Ascending aorta (tissue), 2 donors: ENCODE data around the gene PPIF. TPM values are rescaled to one million over a fixed set of nuclear protein-coding genes. Genes with fewer than 3 reads are reported as not detected.
"Not testable (repeated sequence)": the region's sequence is repeated elsewhere in the genome, so short reads cannot be mapped to it uniquely, and the experiment has no call there.

Source experiments
- DNase-seq, 2 donors: peaks; one replicate each; pipeline ENCODE4 v3.0.0-alpha.2; 2019; ENCODE audit warnings: low spot score in 2 of 2
- H3K27ac ChIP-seq, 2 donors: fragments of 200-600 bp; sonication (generic); one replicate each; pipeline ENCODE4 v1.5.1; 2016 to 2017; ENCODE audit warnings: mild to moderate bottlenecking in 1 of 2
- H3K27me3 ChIP-seq: fragments of 200-600 bp; sonication (generic); one replicate; pipeline ENCODE4 v1.5.1; 2017
- H3K36me3 ChIP-seq, 2 donors: fragments of 200-600 bp; sonication (generic); one replicate each; pipeline ENCODE4 v1.5.1; 2016
- H3K4me1 ChIP-seq, 2 donors: fragments of 200-600 bp; sonication (generic); one replicate each; pipeline ENCODE4 v1.5.1; 2016 to 2017; ENCODE audit warnings: mild to moderate bottlenecking in 1 of 2
- H3K4me3 ChIP-seq, 2 donors: fragments of 200-600 bp; sonication (generic); one replicate each; pipeline ENCODE4 v1.5.1; 2016 to 2017; ENCODE audit warnings: mild to moderate bottlenecking in 1 of 2
- H3K9me3 ChIP-seq, 2 donors: fragments of 200-600 bp; sonication (generic); one replicate each; pipeline ENCODE4 v1.5.1; 2016
- CTCF ChIP-seq, 3 experiments: fragments of 200-600 bp in 2 of 3; fragments of 450-650 bp in 1 of 3; sonication (generic) in 2 of 3; IDR thresholded peaks; one replicate each; pipeline ENCODE4 v1.5.1; 2016 to 2019; ENCODE audit warnings: antibody characterized with exemption in 3 of 3, mild to moderate bottlenecking in 1 of 3, moderate library complexity in 1 of 3
- intact Hi-C: fragments of 100-400 bp; cut with DNase I; formaldehyde crosslinking; loops from one replicate; pipeline ENCODE4 v1.15.1; 2023
- total RNA-seq: library from RNA; depleted of rRNA; stranded (reverse); fragments of >200 nt; gene quantifications from one replicate; pipeline ENCODE4 v1.1.0, GENCODE V29; 2016

The PPIF gene
- total RNA-seq, 1 donor from 2014 or later = 172 TPM

- Histone ChIP-seq H3K27me3 (no peaks in the 10 kb centered on the region), H3K9me3 (no peaks in the 10 kb centered on the region), H3K36me3 (no peaks in the 10 kb centered on the region), H3K27ac (peak overlapping the region in 1 of 2 donors; percentile 35), H3K4me3 (no peak overlapping the region), H3K4me1 (peaks cover 0 to 5% of the 10 kb centered on the region in 2 donors)
- intact Hi-C loops = no loop called here
- no peak for TF ChIP-seq CTCF (IDR thresholded peaks at IDR 0.05)
- no peak for DNase-seq
Observed at GRCh38 chr10:79335094-79335469, 12.2 kb upstream of the PPIF start.

DNA sequence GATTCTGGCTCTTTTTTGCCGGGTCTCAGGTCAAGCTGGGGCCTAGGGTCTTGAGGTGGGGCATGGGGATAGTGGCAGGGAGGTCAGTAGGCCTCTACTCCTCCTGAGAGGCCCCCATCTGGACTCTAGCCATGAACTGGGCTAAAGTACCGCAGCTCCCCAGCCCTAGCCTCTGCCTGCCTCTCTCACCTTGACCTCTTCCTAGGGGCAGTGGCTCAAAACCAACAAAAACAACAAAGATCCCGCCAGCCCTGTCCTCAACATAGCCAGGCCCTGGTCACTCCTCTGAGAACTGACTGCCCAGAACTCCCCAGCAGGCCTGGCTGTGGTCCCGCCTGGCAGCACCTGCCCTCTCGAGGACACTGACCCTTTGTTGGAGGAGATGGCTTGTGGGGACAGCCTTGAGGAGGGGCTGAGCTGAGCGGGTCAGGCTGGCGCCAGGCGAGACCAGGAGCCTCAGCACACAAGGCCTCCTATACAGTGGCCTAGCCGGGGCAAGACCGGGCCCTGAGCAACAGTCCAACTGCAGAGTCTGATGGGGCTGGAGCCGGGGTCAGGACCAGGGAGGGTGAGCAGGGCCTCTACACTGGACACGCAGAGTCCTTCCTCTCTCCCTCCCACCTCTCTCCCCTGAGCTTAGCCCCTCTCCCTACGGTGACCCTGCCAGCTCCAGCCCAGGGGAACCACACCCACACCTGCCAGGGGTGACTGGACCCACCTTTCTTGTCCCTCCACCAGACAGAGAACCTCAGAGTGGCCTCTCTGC is 11.6 kb upstream of the PPIF start:
- intact Hi-C loops = no loop called here
- no peak for TF ChIP-seq CTCF (IDR thresholded peaks at IDR 0.05)
- Histone ChIP-seq H3K4me3 (no peak overlapping the region), H3K27ac (peak overlapping the region in 1 of 2 donors; percentile 35), H3K36me3 (no peaks in the 10 kb centered on the region), H3K4me1 (peaks cover 0 to 5% of the 10 kb centered on the region in 2 donors), H3K27me3 (no peaks in the 10 kb centered on the region), H3K9me3 (no peaks in the 10 kb centered on the region)
- DNase-seq = no peak

GRCh38 chr10:79336276-79336675 is 11.0 kb upstream of the PPIF start:
- intact Hi-C loops = no loop called here
- Histone ChIP-seq H3K27ac (no peak overlapping the region), H3K4me3 (no peak overlapping the region), H3K4me1 (peaks cover 0 to 5% of the 10 kb centered on the region in 2 donors), H3K9me3 (no peaks in the 10 kb centered on the region), H3K36me3 (no peaks in the 10 kb centered on the region), H3K27me3 (no peaks in the 10 kb centered on the region)
- no peak for TF ChIP-seq CTCF (IDR thresholded peaks at IDR 0.05)
- no peak for DNase-seq

GRCh38 chr10:79336739-79337138 is 10.5 kb upstream of the PPIF start:
- no peak for TF ChIP-seq CTCF (IDR thresholded peaks at IDR 0.05)
- Histone ChIP-seq H3K4me1 (peaks cover 0 to 5% of the 10 kb centered on the region in 2 donors), H3K27me3 (no peaks in the 10 kb centered on the region), H3K27ac (no peak overlapping the region), H3K4me3 (no peak overlapping the region), H3K36me3 (no peaks in the 10 kb centered on the region), H3K9me3 (no peaks in the 10 kb centered on the region)
- no peak for DNase-seq
- intact Hi-C loops = no loop called here

GRCh38 chr10:79337783-79338469 is 9.3 kb upstream of the PPIF start:
- H3K9me3 ChIP-seq, H3K27me3 ChIP-seq, H3K4me3 ChIP-seq, DNase-seq, H3K27ac ChIP-seq, H3K36me3 ChIP-seq, intact Hi-C loops, H3K4me1 ChIP-seq: not testable (repeated sequence)

DNA sequence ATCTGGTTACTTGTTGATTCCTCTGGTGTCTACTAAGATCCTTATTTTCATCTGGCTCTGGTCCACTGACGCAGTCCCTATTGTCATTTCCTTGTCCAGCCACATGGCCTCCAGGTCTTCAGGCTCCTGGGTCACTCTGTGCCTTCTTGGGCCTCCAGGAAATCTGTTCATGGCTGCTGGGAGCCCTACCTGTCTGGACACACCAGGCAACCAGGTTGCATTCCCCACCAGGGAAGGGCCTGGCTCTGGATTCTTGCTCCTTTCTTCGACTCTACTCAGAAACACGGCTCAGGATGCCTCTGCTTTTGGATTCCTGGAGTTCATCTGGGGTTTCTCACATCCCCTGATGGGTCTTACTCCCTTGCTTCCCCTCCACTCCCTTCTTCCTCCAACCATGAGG is 8.0 kb upstream of the PPIF start:
- no peak for DNase-seq
- Histone ChIP-seq H3K9me3 (no peaks in the 10 kb centered on the region), H3K36me3 (no peaks in the 10 kb centered on the region), H3K4me3 (no peak overlapping the region), H3K4me1 (peaks cover 0 to 5% of the 10 kb centered on the region in 2 donors), H3K27me3 (no peaks in the 10 kb centered on the region), H3K27ac (no peak overlapping the region)
- TF ChIP-seq CTCF (IDR thresholded peaks at IDR 0.05) = no peak
- intact Hi-C loops = no loop called here
